Loucy (cell line): ENCODE results near the gene PACSIN1.

Source experiments
- EZH2phosphoT487 ChIP-seq: fragments of 200-600 bp; IDR thresholded peaks from 2 replicates; pipeline ENCODE4 v1.6.1; 2018; ENCODE audit warnings: antibody characterized with exemption, mild to moderate bottlenecking, moderate library complexity, borderline replicate concordance
- TF ChIP-seq, protein P1 (sequence below): fragments of 200-600 bp; sonication (generic); conservative IDR thresholded peaks from 2 replicates; pipeline ENCODE4 v1.5.1; 2014; ENCODE audit warnings: mild to moderate bottlenecking, antibody characterized with exemption, low read length

DNA sequence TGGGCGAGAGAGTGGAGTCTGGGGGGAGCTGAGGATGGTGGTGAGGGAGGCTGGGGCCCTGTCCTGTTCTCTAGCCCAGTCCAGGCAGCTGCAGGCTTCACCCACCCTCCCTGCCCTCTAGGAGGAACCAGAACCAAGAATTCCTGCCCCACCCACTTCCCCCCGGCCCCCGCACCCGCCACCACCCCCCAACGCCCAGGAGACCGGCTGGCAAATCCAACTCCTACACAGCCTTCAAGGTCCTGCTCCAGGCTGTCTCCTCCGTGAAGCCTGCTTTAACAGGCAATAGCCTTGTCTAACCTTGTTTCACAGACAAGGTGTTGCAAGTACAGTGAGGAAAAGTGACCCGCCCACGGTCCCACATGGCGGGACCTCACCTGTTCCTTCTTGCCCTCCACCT lies 87.9 kb downstream of the PACSIN1 start:
- TF ChIP-seq, protein P1, sequence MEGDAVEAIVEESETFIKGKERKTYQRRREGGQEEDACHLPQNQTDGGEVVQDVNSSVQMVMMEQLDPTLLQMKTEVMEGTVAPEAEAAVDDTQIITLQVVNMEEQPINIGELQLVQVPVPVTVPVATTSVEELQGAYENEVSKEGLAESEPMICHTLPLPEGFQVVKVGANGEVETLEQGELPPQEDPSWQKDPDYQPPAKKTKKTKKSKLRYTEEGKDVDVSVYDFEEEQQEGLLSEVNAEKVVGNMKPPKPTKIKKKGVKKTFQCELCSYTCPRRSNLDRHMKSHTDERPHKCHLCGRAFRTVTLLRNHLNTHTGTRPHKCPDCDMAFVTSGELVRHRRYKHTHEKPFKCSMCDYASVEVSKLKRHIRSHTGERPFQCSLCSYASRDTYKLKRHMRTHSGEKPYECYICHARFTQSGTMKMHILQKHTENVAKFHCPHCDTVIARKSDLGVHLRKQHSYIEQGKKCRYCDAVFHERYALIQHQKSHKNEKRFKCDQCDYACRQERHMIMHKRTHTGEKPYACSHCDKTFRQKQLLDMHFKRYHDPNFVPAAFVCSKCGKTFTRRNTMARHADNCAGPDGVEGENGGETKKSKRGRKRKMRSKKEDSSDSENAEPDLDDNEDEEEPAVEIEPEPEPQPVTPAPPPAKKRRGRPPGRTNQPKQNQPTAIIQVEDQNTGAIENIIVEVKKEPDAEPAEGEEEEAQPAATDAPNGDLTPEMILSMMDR: no peak
- TF ChIP-seq EZH2phosphoT487: no peak
